HS-27A (cell line): ENCODE measurements around the gene WWOX.

Experiments
- DNase-seq: peaks from one replicate; pipeline ENCODE4 v3.0.0-alpha.2; 2012; ENCODE audit warnings: low read depth, missing footprints

The WWOX gene

GRCh38 chr16:79154086-79154485, 1054.6 kb downstream of the WWOX start:
- DNase-seq, result no peak

GRCh38 chr16:79155471-79155870, 1056.0 kb downstream of the WWOX start:
- no peak for DNase-seq

- no peak for DNase-seq
These were observed 1056.5 kb downstream of the WWOX start for GRCh38 chr16:79155904-79156303.

- no peak for DNase-seq
These were observed 1057.3 kb downstream of the WWOX start for GRCh38 chr16:79156761-79157160.

GRCh38 chr16:79158337-79158736, 1058.9 kb downstream of the WWOX start:
- DNase-seq, result no peak

GRCh38 chr16:79159261-79160049, 1060.0 kb downstream of the WWOX start:
- DNase-seq, result no peak

- no peak for DNase-seq
These were observed 1063.5 kb downstream of the WWOX start for GRCh38 chr16:79162977-79163376.

- DNase-seq, result no peak
These were observed 1064.4 kb downstream of the WWOX start for GRCh38 chr16:79163691-79164387.

- DNase-seq, result no peak
These were observed 1065.0 kb downstream of the WWOX start for GRCh38 chr16:79164388-79164995.

GRCh38 chr16:79165079-79165478, 1065.6 kb downstream of the WWOX start:
- DNase-seq, result no peak

GRCh38 chr16:79165506-79165905, 1066.1 kb downstream of the WWOX start:
- no peak for DNase-seq

- no peak for DNase-seq
These were observed 1068.4 kb downstream of the WWOX start for GRCh38 chr16:79167893-79168292.

GRCh38 chr16:79168321-79168720, 1068.9 kb downstream of the WWOX start:
- DNase-seq, result no peak

- DNase-seq, result no peak
These were observed 1069.8 kb downstream of the WWOX start for GRCh38 chr16:79169239-79169638.

GRCh38 chr16:79170555-79171246, 1071.2 kb downstream of the WWOX start:
- no peak for DNase-seq

GRCh38 chr16:79171504-79171903, 1072.0 kb downstream of the WWOX start:
- no peak for DNase-seq

GRCh38 chr16:79171931-79172705, 1072.7 kb downstream of the WWOX start:
- no peak for DNase-seq

- DNase-seq, result no peak
These were observed 1073.6 kb downstream of the WWOX start for GRCh38 chr16:79172976-79173500.

- no peak for DNase-seq
These were observed 1074.5 kb downstream of the WWOX start for GRCh38 chr16:79173919-79174318.

- no peak for DNase-seq
These were observed 1076.0 kb downstream of the WWOX start for GRCh38 chr16:79175286-79176057.

GRCh38 chr16:79177018-79177417, 1077.6 kb downstream of the WWOX start:
- no peak for DNase-seq
